ENCODE data around the gene GNB2.

The GNB2 gene

GRCh38 chr7:100684534-100685042, 11.0 kb downstream of the GNB2 start:
- H3K36me3 ChIP-seq (ENCODE audit: insufficient read depth, low read length): peaks cover 99% of the 10 kb centered on the region
- H3K9ac ChIP-seq (ENCODE audit: low read length): no peak overlapping the region
- no peaks in the 10 kb centered on the region for H4K20me1 ChIP-seq (ENCODE audit: insufficient read depth, low read length)

GRCh38 chr7:100685049-100685605, 11.6 kb downstream of the GNB2 start:
- peaks cover 99% of the 10 kb centered on the region for H3K36me3 ChIP-seq (ENCODE audit: insufficient read depth, low read length)
- H3K27ac ChIP-seq (ENCODE audit: low read depth, low read length, poor library complexity, severe bottlenecking): no peak overlapping the region
- H3K9ac ChIP-seq (ENCODE audit: low read length): no peak overlapping the region
- no peaks in the 10 kb centered on the region for H3K9me2 ChIP-seq (ENCODE audit: low read depth, low read length)
- no peaks in the 10 kb centered on the region for H3K4me1 ChIP-seq (ENCODE audit: insufficient read depth, low read length, severe bottlenecking)
- H3K4me3 ChIP-seq (ENCODE audit: low read depth, low read length, poor library complexity, severe bottlenecking): no peak overlapping the region
- H3K27me3 ChIP-seq (ENCODE audit: insufficient read depth, low read length): no peaks in the 10 kb centered on the region
- no peak for TF ChIP-seq CTCF (IDR thresholded peaks at IDR 0.05; ENCODE audit: low read length)
- no peak for TF ChIP-seq EZH2 (IDR thresholded peaks at IDR 0.05; ENCODE audit: borderline replicate concordance, low read length)
- H2AFZ ChIP-seq (ENCODE audit: low read length): no peak overlapping the region
- no peak overlapping the region for H3K4me2 ChIP-seq (ENCODE audit: low read length)
- no peaks in the 10 kb centered on the region for H3K9me3 ChIP-seq (ENCODE audit: low read length)
- H3F3A ChIP-seq (ENCODE audit: insufficient read depth, low read length): no peaks in the 10 kb centered on the region
- no peaks in the 10 kb centered on the region for H4K20me1 ChIP-seq (ENCODE audit: insufficient read depth, low read length)
- peaks cover 7% of the 10 kb centered on the region; the same call in 1 of the 2 replicates for H3K79me2 ChIP-seq (ENCODE audit: insufficient read depth, low read length)

More at GRCh38 chr7:100684534-100685042, 11.0 kb downstream of the GNB2 start:
- Histone ChIP-seq H3K4me1 (ENCODE audit: insufficient read depth, low read length, severe bottlenecking) (no peaks in the 10 kb centered on the region), H3F3A (ENCODE audit: insufficient read depth, low read length) (no peaks in the 10 kb centered on the region), H3K79me2 (ENCODE audit: insufficient read depth, low read length) (peaks cover 1% of the 10 kb centered on the region; the same call in 1 of the 2 replicates), H3K27me3 (ENCODE audit: insufficient read depth, low read length) (no peaks in the 10 kb centered on the region), H3K9me2 (ENCODE audit: low read depth, low read length) (no peaks in the 10 kb centered on the region), H3K4me2 (ENCODE audit: low read length) (no peak overlapping the region), H2AFZ (ENCODE audit: low read length) (no peak overlapping the region), H3K27ac (ENCODE audit: low read depth, low read length, poor library complexity, severe bottlenecking) (no peak overlapping the region), H3K9me3 (ENCODE audit: low read length) (no peaks in the 10 kb centered on the region), H3K4me3 (ENCODE audit: low read depth, low read length, poor library complexity, severe bottlenecking) (no peak overlapping the region)
- TF ChIP-seq CTCF (IDR thresholded peaks at IDR 0.05; ENCODE audit: low read length): no peak
- TF ChIP-seq EZH2 (IDR thresholded peaks at IDR 0.05; ENCODE audit: borderline replicate concordance, low read length): no peak

- H3F3A ChIP-seq (ENCODE audit: insufficient read depth, low read length): no peaks in the 10 kb centered on the region
- H2AFZ ChIP-seq (ENCODE audit: low read length): no peak overlapping the region
- no peaks in the 10 kb centered on the region for H3K27me3 ChIP-seq (ENCODE audit: insufficient read depth, low read length)
- no peaks in the 10 kb centered on the region for H3K4me1 ChIP-seq (ENCODE audit: insufficient read depth, low read length, severe bottlenecking)
- H4K20me1 ChIP-seq (ENCODE audit: insufficient read depth, low read length): no peaks in the 10 kb centered on the region
- no peaks in the 10 kb centered on the region for H3K9me2 ChIP-seq (ENCODE audit: low read depth, low read length)
- H3K9ac ChIP-seq (ENCODE audit: low read length): no peak overlapping the region
- no peak overlapping the region for H3K4me2 ChIP-seq (ENCODE audit: low read length)
- H3K27ac ChIP-seq (ENCODE audit: low read depth, low read length, poor library complexity, severe bottlenecking): no peak overlapping the region
- peaks cover 10% of the 10 kb centered on the region for H3K79me2 ChIP-seq (ENCODE audit: insufficient read depth, low read length)
- no peak for TF ChIP-seq EZH2 (IDR thresholded peaks at IDR 0.05; ENCODE audit: borderline replicate concordance, low read length)
- TF ChIP-seq CTCF (IDR thresholded peaks at IDR 0.05; ENCODE audit: low read length): no peak
- H3K9me3 ChIP-seq (ENCODE audit: low read length): no peaks in the 10 kb centered on the region
- H3K36me3 ChIP-seq (ENCODE audit: insufficient read depth, low read length): peaks cover 95% of the 10 kb centered on the region
- H3K4me3 ChIP-seq (ENCODE audit: low read depth, low read length, poor library complexity, severe bottlenecking): no peak overlapping the region
Observed at GRCh38 chr7:100685631-100686145, 12.1 kb downstream of the GNB2 start.
